ENCODE measurements around the gene NOS3.

NOS3 gene

GRCh38 chr7:150952331-150953050, 38.3 kb upstream of the NOS3 start:
- DNase-seq: no peak

DNA sequence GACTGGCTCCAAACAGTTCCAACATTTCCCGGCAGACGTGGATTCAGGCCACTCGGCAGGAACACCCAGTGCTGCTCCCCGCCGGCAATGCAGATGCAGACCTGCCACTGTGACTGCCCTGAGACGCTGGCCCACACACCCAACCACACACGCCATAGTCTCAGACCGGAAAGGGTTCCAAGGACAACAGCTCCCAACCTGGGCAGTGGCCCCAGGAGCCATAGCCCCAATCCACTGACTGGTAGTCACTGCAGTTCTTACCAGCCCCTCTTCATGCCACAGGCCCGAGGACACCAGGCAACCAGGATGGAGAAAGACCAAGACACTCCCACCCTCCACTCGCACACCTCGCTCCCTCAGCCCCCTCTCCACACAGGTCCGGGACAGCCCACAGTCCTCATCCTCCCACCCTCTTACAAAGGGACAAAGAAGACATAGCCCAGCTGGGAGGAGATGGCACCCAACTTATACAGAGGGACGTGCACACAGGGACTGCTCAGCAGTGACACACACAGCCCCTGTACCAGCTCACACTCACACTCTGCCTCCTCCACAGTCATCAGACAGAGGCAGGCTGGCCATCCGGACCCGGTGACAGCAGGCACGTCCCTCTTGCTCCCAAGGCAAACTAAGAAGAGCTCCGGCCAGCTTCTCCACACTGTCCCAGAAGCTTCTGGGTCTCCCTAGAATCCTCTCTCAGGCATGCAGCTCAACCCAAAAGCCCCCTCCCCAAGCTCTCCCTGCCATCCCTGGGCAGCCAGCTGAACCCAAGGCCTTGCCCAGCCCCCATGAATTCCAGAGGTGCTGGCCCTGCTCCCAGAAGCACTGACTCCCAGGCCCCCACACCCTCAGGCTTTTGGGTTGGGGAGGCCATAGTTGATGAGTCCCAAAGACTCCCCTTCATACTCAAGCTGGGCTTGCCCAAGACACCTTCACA, 37.5 kb upstream of the NOS3 start:
- no peak for DNase-seq

- no peak for DNase-seq
Measured at GRCh38 chr7:150954201-150954985, 36.4 kb upstream of the NOS3 start.

DNA sequence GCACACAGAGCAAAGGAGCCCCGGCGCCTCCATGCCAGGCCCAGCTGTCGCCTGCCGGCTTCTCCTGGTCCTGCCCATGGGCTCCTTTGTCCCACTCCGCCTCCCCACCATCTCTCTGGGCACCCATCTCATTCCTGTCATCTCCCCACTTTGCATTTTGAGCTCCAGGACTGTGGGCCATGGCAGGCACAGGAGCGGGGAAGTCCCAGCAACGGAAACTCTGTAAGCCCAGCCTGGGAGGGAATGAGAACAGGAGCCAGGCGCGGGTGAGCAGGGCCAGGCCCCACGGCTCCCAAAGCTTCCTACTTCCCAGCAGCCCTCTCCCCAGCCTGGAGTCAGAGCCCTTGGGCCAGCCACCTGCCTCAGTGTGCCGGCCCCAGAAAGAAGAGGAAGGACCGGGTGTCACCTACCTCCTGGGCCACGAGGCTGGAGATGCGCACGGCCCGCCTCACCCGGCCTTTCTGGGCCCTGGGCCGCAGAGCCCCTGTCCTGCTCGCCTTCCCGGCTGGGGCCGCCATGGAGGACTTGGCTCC, 35.8 kb upstream of the NOS3 start:
- DNase-seq: no peak

- no peak for DNase-seq
Measured at GRCh38 chr7:150955519-150956394, 35.1 kb upstream of the NOS3 start.

- DNase-seq: no peak
Measured at GRCh38 chr7:150956395-150957132, 34.3 kb upstream of the NOS3 start.

- no peak for DNase-seq
Measured at GRCh38 chr7:150957133-150958020, 33.4 kb upstream of the NOS3 start.

GRCh38 chr7:150958062-150958552, 32.7 kb upstream of the NOS3 start:
- no peak for DNase-seq

DNA sequence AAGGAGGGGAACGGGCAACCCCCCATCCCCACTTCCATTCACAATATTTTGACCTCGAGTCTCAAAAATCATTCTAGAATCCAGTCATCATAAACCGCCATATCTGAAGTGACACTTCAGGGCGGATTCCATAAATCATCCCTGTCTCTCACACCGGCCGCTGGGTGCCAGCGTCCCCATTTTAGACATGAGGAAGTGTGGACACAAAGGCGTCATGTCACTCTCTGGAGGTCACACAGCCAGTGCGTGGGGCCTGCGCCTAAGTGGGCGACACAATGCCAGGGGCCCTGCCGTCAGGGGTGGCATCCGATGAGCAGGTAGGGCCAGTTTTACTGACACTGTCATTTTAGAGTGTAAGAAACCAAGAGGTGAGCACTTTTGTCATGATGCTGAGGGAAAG, 32.2 kb upstream of the NOS3 start:
- DNase-seq: no peak

DNA sequence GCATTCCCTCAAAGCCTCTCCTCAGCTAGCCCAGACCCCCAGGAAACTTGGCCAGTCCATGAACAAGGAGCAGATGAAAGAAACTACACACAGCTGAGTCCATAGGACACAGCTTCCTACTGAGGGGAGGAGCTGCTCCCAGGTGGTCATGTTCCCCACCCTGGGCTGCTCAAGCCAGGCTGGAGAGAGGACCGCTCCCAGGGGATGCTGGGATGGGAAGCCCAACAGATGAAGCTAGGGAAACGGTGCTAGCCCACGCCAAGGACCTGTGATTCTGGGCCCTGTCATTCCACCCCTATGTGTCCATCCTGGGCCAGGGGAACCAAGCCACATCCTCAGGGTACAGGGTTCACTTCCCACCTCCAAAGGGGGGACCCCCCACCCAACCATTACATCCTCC, 31.7 kb upstream of the NOS3 start:
- DNase-seq: no peak

- DNase-seq: no peak
Measured at GRCh38 chr7:150959739-150960734, 30.8 kb upstream of the NOS3 start.

- DNase-seq: no peak
Measured at GRCh38 chr7:150961510-150962289, 29.1 kb upstream of the NOS3 start.

DNA sequence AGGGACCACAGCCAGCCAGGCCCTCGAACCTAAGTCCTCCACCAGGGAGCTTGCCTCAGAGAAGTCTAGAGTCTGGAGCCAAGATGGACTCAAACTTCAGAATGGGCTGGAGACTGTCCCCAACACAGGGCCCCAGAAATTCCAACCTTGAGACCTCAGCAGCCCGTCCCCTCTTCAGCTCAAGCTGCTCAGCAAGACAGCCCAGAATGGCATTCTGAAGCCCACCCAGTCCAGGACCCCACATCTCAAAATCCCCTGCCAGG, 28.6 kb upstream of the NOS3 start:
- DNase-seq: no peak

- no peak for DNase-seq
Measured at GRCh38 chr7:150962553-150963399, 28.0 kb upstream of the NOS3 start.

- DNase-seq: no peak
Measured at GRCh38 chr7:150963707-150964559, 26.9 kb upstream of the NOS3 start.

GRCh38 chr7:150964593-150965111, 26.2 kb upstream of the NOS3 start:
- no peak for DNase-seq
